Cardiac fibroblast (primary cell): ENCODE results near the gene SCAMP3.

Experiments
- DNase-seq, 2 donors: peaks; one replicate each; pipeline versions ENCODE4 v3.0.0 to v3.0.0-alpha.2; 2010; ENCODE audit warnings: low read depth in 2 of 2
- H3K4me3 ChIP-seq, 2 donors: replicated peaks in 1 of 2; 1 replicate in 1 of 2; 2 replicates in 1 of 2; pipeline ENCODE4 v1.5.1; 2011; ENCODE audit warnings: low read depth in 2 of 2, low read length in 2 of 2, mild to moderate bottlenecking in 2 of 2, moderate library complexity in 1 of 2
- CTCF ChIP-seq: IDR thresholded peaks from one replicate; pipeline ENCODE4 v1.5.1; 2011; ENCODE audit warnings: low read depth, mild to moderate bottlenecking, low read length, inconsistent platforms

The SCAMP3 gene

DNA sequence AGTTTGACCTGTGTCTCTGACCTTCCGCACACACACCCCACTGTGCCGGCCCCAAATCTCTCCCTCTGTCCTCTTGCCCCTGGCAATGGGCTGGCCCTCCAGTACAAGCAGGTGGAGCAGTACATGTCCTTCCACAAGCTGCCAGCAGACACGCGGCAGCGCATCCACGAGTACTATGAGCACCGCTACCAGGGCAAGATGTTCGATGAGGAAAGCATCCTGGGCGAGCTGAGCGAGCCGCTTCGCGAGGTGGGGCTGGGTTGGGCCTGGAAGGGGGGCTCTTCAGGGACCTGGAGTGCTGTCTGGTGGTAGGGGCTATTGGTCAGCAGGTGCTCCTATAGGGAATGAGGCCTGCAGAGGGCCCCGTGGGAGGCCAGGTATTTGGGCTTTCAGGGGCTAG, 22.9 kb upstream of the SCAMP3 start:
- H3K4me3 ChIP-seq = no peak overlapping the region
- TF ChIP-seq CTCF = no peak
- DNase-seq = no peak

DNA sequence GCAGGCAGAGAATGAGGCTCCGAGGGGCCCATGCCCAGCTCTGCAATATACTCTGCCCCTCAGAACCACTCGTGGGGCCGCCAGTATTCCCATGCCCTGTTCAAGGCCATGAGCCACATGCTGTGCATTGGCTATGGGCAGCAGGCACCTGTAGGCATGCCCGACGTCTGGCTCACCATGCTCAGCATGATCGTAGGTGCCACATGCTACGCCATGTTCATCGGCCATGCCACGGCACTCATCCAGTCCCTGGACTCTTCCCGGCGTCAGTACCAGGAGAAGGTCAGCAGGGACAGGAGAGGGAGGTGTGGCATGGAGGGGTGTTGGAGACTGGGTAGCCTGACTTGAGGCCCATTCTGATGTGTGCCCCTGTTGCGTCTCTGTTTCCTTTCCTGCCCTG, 22.3 kb upstream of the SCAMP3 start:
- no peak for DNase-seq
- TF ChIP-seq CTCF = no peak
- no peak overlapping the region for H3K4me3 ChIP-seq

- no peak overlapping the region for H3K4me3 ChIP-seq
These were observed 20.4 kb upstream of the SCAMP3 start for GRCh38 chr1:155282488-155283091.

GRCh38 chr1:155279268-155279667, 17.1 kb upstream of the SCAMP3 start:
- TF ChIP-seq CTCF = no peak
- DNase-seq = no peak
- no peak overlapping the region for H3K4me3 ChIP-seq

More at GRCh38 chr1:155282488-155283091, 20.4 kb upstream of the SCAMP3 start:
- no peak for TF ChIP-seq CTCF
- no peak for DNase-seq

DNA sequence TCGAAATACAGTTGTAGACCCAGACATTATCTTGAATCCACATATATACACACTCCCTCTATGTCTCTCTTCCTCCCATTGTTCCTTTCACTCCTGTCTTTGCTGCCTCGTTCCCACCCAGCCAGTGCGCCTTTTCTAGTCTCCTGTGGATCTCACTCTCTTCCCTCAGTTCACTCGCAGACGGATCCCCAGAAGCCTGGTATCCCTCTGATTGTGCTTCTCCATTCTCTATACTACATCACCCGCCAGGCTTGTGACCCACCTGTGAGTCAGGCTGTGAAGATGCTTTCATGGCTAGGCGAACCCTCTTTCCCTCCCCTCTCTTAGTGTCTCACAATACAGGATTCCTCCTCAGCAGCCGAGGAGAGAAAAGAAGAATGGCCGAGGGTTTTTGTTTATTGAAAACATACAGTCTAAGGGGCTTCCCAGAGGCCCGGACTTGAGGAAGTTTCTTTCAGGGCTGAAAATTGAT, 16.6 kb upstream of the SCAMP3 start:
- TF ChIP-seq CTCF = no peak
- H3K4me3 ChIP-seq = no peak overlapping the region
- DNase-seq = no peak

GRCh38 chr1:155277902-155278688, 15.9 kb upstream of the SCAMP3 start:
- peak; percentile 19 to 29 for DNase-seq
- TF ChIP-seq CTCF = peak; percentile 47
- H3K4me3 ChIP-seq = peak overlapping the region; percentile 70 to 73
